MM.1S (cell line): ENCODE data around the gene ERICH6.

Experiments
- DNase-seq: peaks from one replicate; pipeline ENCODE4 v3.0.0-alpha.2; 2015
- H2AFZ ChIP-seq: fragments of 300-600 bp; sonication (generic); 2 replicates; pipeline ENCODE4 v1.6.0; 2016; ENCODE audit warnings: antibody characterized with exemption, low read length
- H3F3A ChIP-seq: fragments of 300-600 bp; sonication (generic); 2 replicates; pipeline ENCODE4 v1.6.1; 2016; ENCODE audit warnings: mild to moderate bottlenecking, antibody characterized with exemption, low read length, moderate library complexity, mixed read lengths; ENCODE audit not compliant: insufficient read depth
- H3K27ac ChIP-seq: fragments of 300-600 bp; sonication (generic); 2 replicates; pipeline ENCODE4 v1.5.1; 2016; ENCODE audit warnings: mild to moderate bottlenecking, low read length
- H3K27me3 ChIP-seq: fragments of 300-600 bp; sonication (generic); replicated peaks from 2 replicates; pipeline ENCODE4 v1.6.0; 2016; ENCODE audit warnings: low read length; ENCODE audit not compliant: insufficient read depth
- H3K36me3 ChIP-seq: fragments of 300-600 bp; sonication (generic); replicated peaks from 2 replicates; pipeline ENCODE4 v1.6.1; 2016; ENCODE audit warnings: mild to moderate bottlenecking, low read length, mixed read lengths; ENCODE audit not compliant: insufficient read depth
- H3K4me1 ChIP-seq: fragments of 300-600 bp; sonication (generic); 2 replicates; pipeline ENCODE4 v1.6.1; 2016; ENCODE audit warnings: low read length, mixed read lengths
- H3K4me2 ChIP-seq: fragments of 300-600 bp; sonication (generic); 2 replicates; pipeline ENCODE4 v1.6.0; 2016; ENCODE audit warnings: low read depth, low read length
- H3K4me3 ChIP-seq: fragments of 300-600 bp; sonication (generic); 2 replicates; pipeline ENCODE4 v1.5.1; 2016; ENCODE audit warnings: low read length, mixed read lengths
- H3K79me2 ChIP-seq: fragments of 300-600 bp; sonication (generic); 2 replicates; pipeline ENCODE4 v1.6.1; 2016; ENCODE audit warnings: mixed run types, low read length, mixed read lengths
- H3K9ac ChIP-seq: fragments of 300-600 bp; sonication (generic); 2 replicates; pipeline ENCODE4 v1.6.1; 2016; ENCODE audit warnings: low read length, mixed read lengths
- H3K9me2 ChIP-seq: fragments of 300-600 bp; sonication (generic); replicated peaks from 2 replicates; pipeline ENCODE4 v1.6.1; 2016; ENCODE audit warnings: mild to moderate bottlenecking, low read length, mixed read lengths; ENCODE audit not compliant: insufficient read depth
- H3K9me3 ChIP-seq: fragments of 300-600 bp; sonication (generic); replicated peaks from 2 replicates; pipeline ENCODE4 v1.6.1; 2016; ENCODE audit warnings: mild to moderate bottlenecking, low read length, mixed read lengths; ENCODE audit not compliant: insufficient read depth
- H4K20me1 ChIP-seq: fragments of 300-600 bp; sonication (generic); 2 replicates; pipeline ENCODE4 v1.6.1; 2016; ENCODE audit warnings: mild to moderate bottlenecking, low read length, moderate library complexity, mixed read lengths; ENCODE audit not compliant: insufficient read depth
- CTCF ChIP-seq: fragments of 300-600 bp; sonication (generic); IDR thresholded peaks from 2 replicates; pipeline ENCODE4 v1.5.1; 2016; ENCODE audit warnings: antibody characterized with exemption, low read length, mixed read lengths
- EZH2 ChIP-seq: fragments of 300-600 bp; sonication (generic); optimal IDR thresholded peaks from 2 replicates; pipeline ENCODE3; 2017; ENCODE audit warnings: low read depth, mild to moderate bottlenecking, antibody characterized with exemption, low read length, mixed read lengths
- EZH2phosphoT487 ChIP-seq: fragments of 300-600 bp; sonication (generic); IDR thresholded peaks from 2 replicates; pipeline ENCODE4 v1.6.1; 2018; ENCODE audit warnings: antibody characterized with exemption, low read length

The ERICH6 gene

DNA sequence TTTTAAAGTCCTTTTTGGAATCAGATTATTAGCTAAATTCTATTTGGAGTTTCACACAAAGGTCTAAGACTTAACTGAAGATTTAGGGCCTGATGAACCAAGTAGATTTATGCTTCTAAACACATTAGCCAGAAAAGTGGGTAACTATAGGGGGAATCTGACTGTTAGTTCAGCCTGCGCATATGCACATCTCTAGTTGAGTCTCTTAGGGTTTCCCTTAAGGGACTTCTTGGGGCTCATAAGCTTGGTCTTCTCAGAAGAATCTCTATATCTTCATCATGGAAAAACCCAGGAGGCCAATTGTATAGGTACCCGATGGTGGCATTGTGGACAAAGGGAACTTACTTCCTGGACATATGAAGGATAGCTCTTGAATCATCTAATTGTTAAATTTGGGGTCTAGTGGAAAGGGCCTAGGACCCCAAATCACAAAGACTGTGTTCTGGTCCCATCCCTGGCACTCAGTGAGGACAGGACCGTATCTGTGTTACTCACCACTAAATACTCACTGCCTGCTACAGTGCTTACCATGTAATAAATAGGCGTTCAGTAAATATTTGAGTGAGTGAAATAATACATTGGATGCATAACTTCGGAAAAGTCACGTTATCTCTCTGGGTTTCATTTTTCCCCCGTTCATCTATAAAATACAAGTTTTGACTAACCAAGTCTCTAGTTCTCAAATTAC lies 83.6 kb downstream of the ERICH6 start:
- Histone ChIP-seq H3K36me3 (peaks cover 14% of the 10 kb centered on the region), H3F3A (peaks cover 18% of the 10 kb centered on the region; the same call in 1 of the 2 replicates), H3K4me3 (no peak overlapping the region), H3K9me3 (no peaks in the 10 kb centered on the region), H3K9ac (no peak overlapping the region), H3K27me3 (no peaks in the 10 kb centered on the region), H3K4me1 (peaks cover 4% of the 10 kb centered on the region; the same call in 1 of the 2 replicates), H2AFZ (no peak overlapping the region), H3K79me2 (peaks cover 88% of the 10 kb centered on the region), H3K4me2 (no peak overlapping the region), H4K20me1 (peaks cover 69% of the 10 kb centered on the region), H3K27ac (no peak overlapping the region), H3K9me2 (no peaks in the 10 kb centered on the region)
- TF ChIP-seq EZH2 (no peak), CTCF (no peak), EZH2phosphoT487 (no peak)
- DNase-seq, result no peak

- peaks cover 82% of the 10 kb centered on the region for H3K79me2 ChIP-seq
- no peak overlapping the region for H3K4me2 ChIP-seq
- H3K27ac ChIP-seq, result no peak overlapping the region
- peaks cover 27% of the 10 kb centered on the region for H3K36me3 ChIP-seq
- no peak overlapping the region for H2AFZ ChIP-seq
- H4K20me1 ChIP-seq, result peaks cover 62% of the 10 kb centered on the region
- TF ChIP-seq CTCF, result no peak
- no peak for TF ChIP-seq EZH2
- no peak for TF ChIP-seq EZH2phosphoT487
- H3K4me1 ChIP-seq, result peaks cover 23% of the 10 kb centered on the region
- DNase-seq, result no peak
- no peaks in the 10 kb centered on the region for H3K27me3 ChIP-seq
- H3K9ac ChIP-seq, result no peak overlapping the region
- H3K9me3 ChIP-seq, result no peaks in the 10 kb centered on the region
- no peaks in the 10 kb centered on the region for H3K9me2 ChIP-seq
- H3K4me3 ChIP-seq, result no peak overlapping the region
- peaks cover 21% of the 10 kb centered on the region; the same call in 1 of the 2 replicates for H3F3A ChIP-seq
Observed at GRCh38 chr3:150613709-150614480, 89.8 kb downstream of the ERICH6 start.

DNA sequence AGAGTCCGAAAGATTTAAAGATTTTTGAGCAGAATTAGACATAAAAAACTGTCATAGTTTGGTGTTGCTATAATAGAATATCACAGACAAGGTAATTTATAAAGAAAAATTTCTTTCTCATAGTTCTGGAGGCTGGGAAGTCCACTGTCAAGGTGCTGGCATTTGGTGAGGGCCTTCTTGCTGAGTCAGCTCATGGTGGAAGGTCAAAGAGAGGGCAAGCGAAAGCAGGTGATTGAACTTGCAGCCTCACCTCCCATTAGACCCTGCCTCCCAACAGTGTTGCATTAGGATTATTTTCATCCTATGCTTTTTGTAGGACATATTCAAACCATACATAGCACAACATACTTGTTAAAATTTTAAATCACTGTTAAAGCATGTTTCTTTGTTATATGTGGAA lies 90.7 kb downstream of the ERICH6 start:
- peaks cover 31% of the 10 kb centered on the region for H3K4me1 ChIP-seq
- peaks cover 21% of the 10 kb centered on the region; the same call in 1 of the 2 replicates for H3F3A ChIP-seq
- no peak overlapping the region for H3K27ac ChIP-seq
- no peak overlapping the region for H3K9ac ChIP-seq
- H3K27me3 ChIP-seq, result no peaks in the 10 kb centered on the region
- peaks cover 62% of the 10 kb centered on the region for H4K20me1 ChIP-seq
- peaks cover 82% of the 10 kb centered on the region for H3K79me2 ChIP-seq
- no peak overlapping the region for H3K4me2 ChIP-seq
- H3K36me3 ChIP-seq, result peaks cover 30% of the 10 kb centered on the region
- no peaks in the 10 kb centered on the region for H3K9me2 ChIP-seq
- H3K9me3 ChIP-seq, result no peaks in the 10 kb centered on the region
- TF ChIP-seq EZH2phosphoT487, result no peak
- no peak for TF ChIP-seq CTCF
- no peak for DNase-seq
- H2AFZ ChIP-seq, result no peak overlapping the region
- H3K4me3 ChIP-seq, result no peak overlapping the region
